GM21515 (cell line): ENCODE data around the gene BDP1.
"Not testable (repeated sequence)": the region's sequence is repeated elsewhere in the genome, so short reads cannot be mapped to it uniquely, and the experiment has no call there.

Source experiments
- ATAC-seq: cut with Tn5 transposase; IDR thresholded peaks from one replicate; pipeline ENCODE4 v1.9.1; 2021; ENCODE audit not compliant: unreplicated experiment

BDP1 gene

GRCh38 chr5:71563161-71563560 is 107.7 kb downstream of the BDP1 start:
- ATAC-seq = no peak

- ATAC-seq = no peak
Observed at GRCh38 chr5:71564895-71565294, 109.4 kb downstream of the BDP1 start.

- no peak for ATAC-seq
Observed at GRCh38 chr5:71569748-71570509, 114.5 kb downstream of the BDP1 start.

GRCh38 chr5:71571811-71572210 is 116.4 kb downstream of the BDP1 start:
- not testable (repeated sequence) for ATAC-seq

- no peak for ATAC-seq
Observed at GRCh38 chr5:71573591-71573990, 118.1 kb downstream of the BDP1 start.

DNA sequence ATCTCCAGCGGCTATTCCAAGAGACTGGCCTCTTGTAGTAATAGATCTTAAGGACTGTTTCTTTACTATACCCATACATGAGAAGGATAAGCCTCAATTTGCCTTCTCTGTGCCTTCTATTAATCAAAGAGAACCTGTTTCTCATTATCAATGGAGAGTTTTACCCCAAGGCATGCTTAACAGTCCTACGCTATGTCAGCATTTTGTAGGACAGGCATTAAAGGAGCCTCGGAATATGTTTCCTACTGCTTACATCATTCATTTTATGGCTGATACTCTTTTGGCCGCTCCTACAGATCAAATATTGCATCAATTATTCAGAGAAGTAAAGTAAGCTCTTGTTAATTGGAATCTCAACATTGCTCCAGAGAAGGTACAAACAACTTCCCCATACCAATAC is 120.1 kb downstream of the BDP1 start:
- ATAC-seq = not testable (repeated sequence)

DNA sequence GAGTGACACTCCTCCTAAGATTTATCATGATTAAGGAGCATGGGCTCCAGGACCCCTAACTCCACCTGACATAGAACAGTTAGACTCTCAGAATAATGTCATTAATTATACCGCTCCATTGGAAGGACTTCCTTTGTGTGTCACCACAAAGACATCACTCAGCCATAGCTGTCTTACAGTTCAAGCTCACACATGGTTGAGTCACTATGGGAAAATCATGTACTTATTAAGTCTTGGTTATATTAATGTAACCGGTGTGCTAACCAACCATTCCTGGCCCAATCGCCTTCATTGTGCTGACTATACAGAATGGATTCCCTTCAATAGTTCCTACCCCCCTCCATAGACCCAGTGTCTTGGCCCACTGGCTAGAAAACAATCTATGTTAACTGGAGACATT is 120.8 kb downstream of the BDP1 start:
- no peak for ATAC-seq

- ATAC-seq = not testable (repeated sequence)
Observed at GRCh38 chr5:71577839-71578238, 122.4 kb downstream of the BDP1 start.

DNA sequence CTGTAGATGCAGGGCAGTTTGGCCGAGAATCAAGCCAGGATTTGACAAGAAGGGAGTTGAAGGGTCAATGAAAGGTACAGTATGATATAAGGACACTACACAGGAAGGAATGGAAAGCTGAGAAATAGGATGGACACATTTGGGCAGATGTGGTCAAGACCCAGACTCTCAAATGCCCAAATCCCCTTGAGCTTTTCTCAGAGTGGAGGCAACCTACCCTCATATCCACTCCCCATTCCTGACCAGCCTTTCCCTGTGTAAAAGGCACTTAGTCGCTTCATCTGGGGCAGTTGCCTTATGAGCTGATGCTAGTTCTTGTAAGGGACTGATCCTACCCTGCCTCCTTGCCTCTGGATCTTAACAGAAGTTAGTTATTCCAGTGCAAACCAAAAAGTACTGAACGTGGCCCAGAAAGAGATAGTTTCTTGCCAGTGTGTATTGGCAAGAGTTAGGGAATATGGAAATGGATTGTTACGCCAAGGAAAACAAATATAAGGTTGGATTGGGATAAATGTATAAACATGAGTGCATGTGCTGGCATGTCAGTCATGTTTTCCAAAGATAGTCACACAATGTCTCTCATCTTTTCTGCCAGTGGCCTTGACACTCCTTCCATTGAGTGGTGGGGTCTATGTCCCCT is 127.6 kb downstream of the BDP1 start:
- no peak for ATAC-seq

- ATAC-seq = peak; percentile 1
Observed at GRCh38 chr5:71586052-71586940, 130.8 kb downstream of the BDP1 start.

- ATAC-seq = peak; percentile 98
Observed at GRCh38 chr5:71586941-71587765, 131.7 kb downstream of the BDP1 start, which contains the start of gene MCCC2. Gene MCCC2, plus strand, starts transcription at chr5:71587340. Its CDS starts 86 bp downstream, at chr5:71587426.

DNA sequence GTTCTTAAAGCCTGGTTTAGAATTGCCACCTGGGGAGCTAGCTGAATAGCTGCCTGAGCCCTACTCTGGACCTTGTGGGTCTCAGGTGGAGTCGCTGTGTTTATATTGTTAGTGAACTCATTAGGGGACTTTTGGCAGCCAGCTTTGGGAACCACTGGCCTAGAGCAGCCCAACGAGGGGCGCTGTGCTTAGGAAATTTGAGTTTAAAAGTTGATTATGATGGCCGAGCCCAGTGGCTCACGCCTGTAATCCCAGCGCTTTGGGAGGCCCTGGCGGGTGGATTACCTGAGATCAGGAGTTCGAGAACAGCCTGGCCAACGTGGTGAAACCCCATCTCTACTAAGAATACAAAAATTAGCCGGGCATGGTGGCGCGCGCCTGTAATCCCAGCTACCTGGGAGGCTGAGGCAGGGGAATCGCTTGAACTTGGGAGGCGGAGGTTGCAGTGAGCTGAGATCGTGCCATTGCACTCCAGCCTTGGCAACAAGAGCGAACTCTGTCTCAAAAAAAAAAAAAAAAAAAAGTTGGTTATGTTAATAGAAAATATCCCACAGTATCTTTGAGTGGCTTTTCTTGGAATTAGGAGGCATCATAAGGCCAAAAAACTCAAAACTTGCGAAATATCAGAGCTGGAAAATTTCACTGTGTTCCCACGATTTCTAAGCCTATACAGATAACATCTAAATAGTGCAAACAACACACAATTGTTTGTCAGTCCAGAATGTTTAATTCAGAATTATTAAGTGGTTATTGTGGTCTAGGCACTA is 132.5 kb downstream of the BDP1 start:
- peak; percentile 3 for ATAC-seq

GRCh38 chr5:71588533-71588885 is 133.1 kb downstream of the BDP1 start:
- no peak for ATAC-seq

- no peak for ATAC-seq
Observed at GRCh38 chr5:71589903-71590302, 134.5 kb downstream of the BDP1 start.

GRCh38 chr5:71591100-71591499 is 135.6 kb downstream of the BDP1 start:
- no peak for ATAC-seq

GRCh38 chr5:71596169-71596568 is 140.7 kb downstream of the BDP1 start:
- ATAC-seq = no peak

- ATAC-seq = no peak
Observed at GRCh38 chr5:71597001-71597400, 141.6 kb downstream of the BDP1 start.

GRCh38 chr5:71600783-71601182 is 145.3 kb downstream of the BDP1 start:
- ATAC-seq = no peak

DNA sequence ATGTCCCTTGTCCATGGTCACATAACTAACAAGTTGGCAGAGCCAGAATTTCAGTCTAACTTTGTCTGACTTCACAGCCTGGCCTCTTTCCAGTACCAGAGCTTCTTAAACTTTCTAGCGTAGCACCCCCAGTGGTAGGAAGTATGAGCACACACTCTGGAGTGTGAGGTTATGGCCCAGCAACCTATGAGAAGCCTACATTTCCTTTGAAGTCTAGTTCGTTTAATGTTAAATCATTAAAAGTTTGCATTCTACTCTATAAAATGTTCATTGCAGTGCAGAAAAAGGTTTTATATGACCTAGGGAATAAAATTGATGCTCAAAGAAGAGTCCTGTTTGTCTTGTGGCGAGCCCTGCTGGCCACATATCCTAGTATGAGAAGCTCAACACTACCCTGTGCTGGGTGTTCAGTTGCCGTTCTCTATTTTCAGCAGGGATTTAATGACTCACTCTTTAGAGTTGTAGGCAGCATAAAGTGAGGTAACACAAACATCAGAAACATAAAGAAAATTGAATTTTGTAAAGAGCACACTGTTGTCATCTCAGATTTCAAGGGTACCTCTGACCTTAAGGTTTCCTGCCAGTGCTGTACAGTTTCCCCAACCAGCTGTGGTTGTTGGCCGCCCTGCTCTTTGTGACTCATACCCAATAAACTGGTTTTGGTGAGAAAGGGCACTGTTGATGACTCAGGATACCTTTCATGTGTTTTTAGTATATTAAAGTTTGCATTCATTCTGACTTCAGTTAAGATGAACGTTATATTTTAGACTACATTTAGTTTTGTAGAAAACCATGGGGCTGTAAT is 146.0 kb downstream of the BDP1 start:
- ATAC-seq = peak; percentile 94
